IMR-90 (cell line): ENCODE data around the gene ORM1.

Experiments
- CEBPB ChIP-seq: IDR thresholded peaks from 2 replicates; pipeline ENCODE4 v1.6.1; 2012; ENCODE audit warnings: low read depth, low read length, improper control_type of control experiment
- CTCF ChIP-seq: conservative IDR thresholded peaks from 2 replicates; pipeline ENCODE4 v1.5.1; 2012; ENCODE audit warnings: mild to moderate bottlenecking, low read depth, low read length, improper control_type of control experiment
- MAZ ChIP-seq: IDR thresholded peaks from 2 replicates; pipeline ENCODE4 v1.6.1; 2012; ENCODE audit warnings: low read depth, mild to moderate bottlenecking, low read length, improper control_type of control experiment, moderate library complexity, borderline replicate concordance
- POLR2A ChIP-seq: IDR thresholded peaks from 2 replicates; pipeline ENCODE4 v1.6.1; 2012; ENCODE audit warnings: mild to moderate bottlenecking, low read depth, low read length
- RAD21 ChIP-seq: IDR thresholded peaks from 2 replicates; pipeline ENCODE4 v1.6.1; 2012; ENCODE audit warnings: low read length, improper control_type of control experiment
- RFX5 ChIP-seq: IDR thresholded peaks from 2 replicates; pipeline ENCODE4 v1.8.0; 2012; ENCODE audit warnings: low read depth, mild to moderate bottlenecking, low read length, moderate library complexity

GRCh38 chr9:114274217-114274616, 48.7 kb upstream of the ORM1 start:
- TF ChIP-seq POLR2A (no peak), CTCF (no peak), CEBPB (no peak), RFX5 (no peak), MAZ (no peak), RAD21 (no peak)
